Thyroid gland (tissue), 4 donors: ENCODE results near the gene RRP15.

Experiments used
- CTCF ChIP-seq, 6 experiments: fragments of 200-600 bp in 3 of 6; fragments of 450-650 bp in 3 of 6; sonication (generic) in 3 of 6; IDR thresholded peaks; one replicate each; pipeline ENCODE4 v1.5.1; 2016 to 2019; ENCODE audit warnings: antibody characterized with exemption in 6 of 6, mild to moderate bottlenecking in 2 of 6, inconsistent platforms in 1 of 6, moderate library complexity in 1 of 6
- POLR2A ChIP-seq, 2 donors: fragments of 450-650 bp; IDR thresholded peaks; one replicate each; pipeline ENCODE4 v1.6.1; 2017; ENCODE audit warnings: antibody characterized with exemption in 2 of 2, mild to moderate bottlenecking in 2 of 2, moderate library complexity in 1 of 2

GRCh38 chr1:218323568-218324225 is 38.6 kb downstream of the RRP15 start:
- TF ChIP-seq CTCF (IDR thresholded peaks at IDR 0.05) (no peak), POLR2A (IDR thresholded peaks at IDR 0.05) (no peak)
